ENCODE results near the gene FRS2. TPM values are rescaled to one million over a fixed set of nuclear protein-coding genes. Genes with fewer than 3 reads are reported as not detected.

Gene FRS2
- total and polyA plus RNA-seq, 9 of the 15 experiments (the other 6 are each of a cell fraction or from before 2014, with no cell fraction given), result 1.0 to 9.1 (median 6.0) TPM

GRCh38 chr12:69623970-69624369, 153.8 kb downstream of the FRS2 start (continued):
- TF ChIP-seq ADNP (tag; IDR thresholded peaks at IDR 0.05) (no peak), ZNF583 (CRISPR knock-in tag; IDR thresholded peaks at IDR 0.05) (peak; percentile 93), REST (IDR thresholded peaks at IDR 0.05; ENCODE audit: borderline replicate concordance) (peak; percentile 78), REST (CRISPR knock-in tag; IDR thresholded peaks at IDR 0.05; ENCODE audit: low read depth) (no peak), ZBTB17 (CRISPR knock-in tag; IDR thresholded peaks at IDR 0.05) (peak; percentile 78), YY1 (IDR thresholded peaks at IDR 0.05; ENCODE audit: borderline replicate concordance in 1 of 3, control insufficient read depth in 1 of 3, extremely low read depth in 1 of 3, insufficient read depth in 3 of 3, insufficient read length in 1 of 3, insufficient replicate concordance in 2 of 3, low read depth in 1 of 3, low read length in 2 of 3) (peak in 1 of 3 experiments; percentile 48), ZNF639 (CRISPR knock-in tag; conservative IDR thresholded peaks at IDR 0.05 in 1 of 2, IDR thresholded peaks at IDR 0.05 in 1 of 2) (peak in 1 of 2 experiments; percentile 95; a peak in 2 of 4 replicates), POLR2B (IDR thresholded peaks at IDR 0.05; ENCODE audit: low read depth, partially characterized antibody) (no peak), DPF2 (IDR thresholded peaks at IDR 0.05) (peak; percentile 97), E2F5 (CRISPR knock-in tag; IDR thresholded peaks at IDR 0.05) (no peak), CLOCK (CRISPR knock-in tag; IDR thresholded peaks at IDR 0.05; ENCODE audit: borderline replicate concordance) (peak; percentile 50; the same call in 1 of the 2 replicates), PKNOX1 (IDR thresholded peaks at IDR 0.05) (peak; percentile 32; the same call in 1 of the 2 replicates), POLR2G (IDR thresholded peaks at IDR 0.05; ENCODE audit: low read depth, low read length) (no peak)

Measured in K562 (cell line).